Mucosa of gallbladder (tissue), 1 donor: ENCODE measurements around the gene FIG4. TPM values are rescaled to one million over a fixed set of nuclear protein-coding genes. Genes with fewer than 3 reads are reported as not detected.
"Not testable (repeated sequence)": the region's sequence is repeated elsewhere in the genome, so short reads cannot be mapped to it uniquely, and the experiment has no call there.

Experiments used
- DNase-seq: peaks from one replicate; pipeline ENCODE4 v3.0.0-alpha.2; 2020; ENCODE audit warnings: low spot score
- total RNA-seq: library from RNA; stranded (reverse); gene quantifications from one replicate; pipeline ENCODE4 v1.2.1, GENCODE V29; 2021
- donor health status: DM: no; HTN: no; CAD: no.

The FIG4 gene
- total RNA-seq, 1 donor from 2014 or later = 19.7 TPM

DNA sequence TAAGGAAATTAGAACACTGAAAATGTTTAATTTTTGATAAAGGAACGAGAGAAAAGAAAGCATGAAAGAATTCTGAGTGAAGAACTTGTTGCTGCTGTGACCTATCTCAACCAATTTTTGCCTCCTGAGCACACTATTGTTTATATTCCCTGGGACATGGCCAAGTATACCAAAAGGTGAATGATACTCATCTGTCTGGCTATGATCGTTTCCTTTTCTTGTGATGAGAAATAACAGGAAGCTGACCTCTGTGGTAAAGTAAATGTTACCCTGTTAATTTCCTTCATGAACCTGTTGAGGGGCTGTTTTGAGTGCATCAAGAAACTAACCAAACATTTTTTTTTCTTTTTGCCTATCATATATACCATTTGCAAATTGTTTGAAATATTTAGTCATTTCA lies 69.1 kb downstream of the FIG4 start:
- DNase-seq = no peak

GRCh38 chr6:109762166-109762565 lies 71.1 kb downstream of the FIG4 start:
- DNase-seq = no peak

GRCh38 chr6:109762769-109763441 lies 71.8 kb downstream of the FIG4 start:
- DNase-seq = no peak

DNA sequence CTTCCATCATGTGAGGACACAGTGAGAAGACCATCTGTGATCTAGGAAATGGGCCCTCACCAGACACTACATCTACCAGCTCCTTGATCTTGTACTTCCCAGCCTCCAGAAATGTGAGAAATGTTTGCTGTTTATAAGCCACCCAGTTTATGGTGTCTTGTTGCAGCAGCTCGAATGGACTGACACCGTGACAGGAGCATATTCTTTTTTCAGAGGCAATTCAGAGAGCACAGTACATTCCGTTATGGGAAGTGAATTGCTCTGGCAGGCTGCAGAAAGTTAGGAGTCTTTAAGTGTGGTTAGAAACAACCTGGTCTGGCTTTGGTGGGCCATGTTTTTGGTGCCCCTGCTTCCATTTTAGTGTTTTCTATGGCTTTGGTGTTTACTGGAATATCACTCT lies 75.1 kb downstream of the FIG4 start:
- DNase-seq = no peak

- no peak for DNase-seq
Observed at GRCh38 chr6:109767961-109768360, 76.9 kb downstream of the FIG4 start.

- DNase-seq = no peak
Observed at GRCh38 chr6:109768485-109768884, 77.4 kb downstream of the FIG4 start.

GRCh38 chr6:109769213-109769612 lies 78.1 kb downstream of the FIG4 start:
- no peak for DNase-seq

- no peak for DNase-seq
Observed at GRCh38 chr6:109770047-109770446, 79.0 kb downstream of the FIG4 start.

DNA sequence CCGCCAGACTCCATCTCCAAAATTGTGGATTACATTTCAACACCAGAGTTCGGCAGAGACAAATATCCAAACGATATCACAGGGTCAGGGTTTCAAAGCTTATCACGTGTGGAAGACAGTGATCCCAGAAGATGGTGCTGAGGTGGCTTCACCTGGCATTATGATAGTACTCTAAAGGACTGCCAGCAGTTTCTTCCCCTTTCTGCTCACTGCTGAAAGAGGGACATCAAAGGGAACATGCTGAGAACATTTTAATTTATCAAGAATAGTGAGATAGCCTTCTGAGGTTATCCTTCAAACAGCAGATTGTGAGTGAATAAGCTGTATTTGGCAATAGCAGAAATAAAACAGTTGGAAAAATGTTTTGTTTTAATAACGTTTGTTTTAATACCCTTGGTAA lies 79.7 kb downstream of the FIG4 start:
- DNase-seq = no peak

DNA sequence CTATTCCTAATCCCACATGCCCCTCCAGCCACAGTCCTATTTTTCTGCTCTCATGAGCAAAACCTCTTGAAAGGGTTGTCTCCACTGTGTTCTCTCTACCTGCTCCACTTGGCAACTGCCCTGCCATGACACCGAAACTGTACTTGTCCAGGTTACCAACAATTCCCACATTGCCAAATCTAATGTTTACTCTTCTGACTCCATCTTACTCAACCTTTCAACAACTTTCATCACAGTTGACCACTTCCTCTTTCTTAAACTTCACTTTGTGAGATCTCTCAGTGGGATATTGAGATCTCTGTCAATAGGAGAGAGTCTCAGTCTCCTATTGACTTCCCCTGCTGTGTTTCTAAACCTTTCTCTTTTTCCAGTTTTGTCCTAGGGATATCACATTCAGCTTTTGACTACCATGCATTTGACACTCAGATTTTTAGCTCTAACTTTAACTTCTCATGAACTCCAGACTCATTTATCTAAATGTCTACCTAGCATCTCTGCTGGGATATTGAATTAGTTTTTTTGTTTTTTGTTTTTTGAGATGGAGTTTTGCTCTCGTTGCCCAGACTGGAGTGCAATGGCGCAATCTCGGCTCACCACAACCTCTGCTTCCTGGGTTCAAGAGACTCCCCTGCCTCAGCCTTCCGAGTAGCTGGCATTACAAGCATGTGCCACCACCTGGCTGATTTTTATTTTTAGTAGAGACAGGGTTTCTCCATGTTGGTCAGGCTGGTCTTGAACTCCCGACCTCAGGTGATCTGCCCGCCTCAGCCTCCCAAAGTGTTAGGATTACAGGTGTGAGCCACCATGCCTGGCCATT lies 81.1 kb downstream of the FIG4 start:
- not testable (repeated sequence) for DNase-seq

GRCh38 chr6:109772883-109773431 lies 81.9 kb downstream of the FIG4 start:
- DNase-seq = peak; percentile 48

DNA sequence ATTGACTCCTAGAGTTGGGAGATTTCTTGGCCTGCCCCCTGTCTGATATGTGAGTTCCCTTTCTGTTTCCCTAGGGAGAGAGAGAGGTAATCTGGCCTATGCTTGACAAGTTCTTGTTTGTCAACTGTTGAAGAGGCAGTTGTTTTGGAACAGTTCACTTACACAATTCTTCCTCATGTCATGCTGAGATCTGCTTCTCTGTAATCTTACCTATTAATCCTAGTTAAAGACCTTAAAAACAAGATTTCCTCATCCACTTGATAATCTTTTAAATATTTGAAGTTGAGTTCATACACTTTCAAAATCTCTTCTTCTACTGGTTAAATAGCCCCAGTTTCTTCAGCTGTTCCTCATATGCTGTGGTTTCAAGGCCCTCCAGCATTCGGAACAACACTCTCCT lies 89.9 kb downstream of the FIG4 start:
- DNase-seq = no peak

DNA sequence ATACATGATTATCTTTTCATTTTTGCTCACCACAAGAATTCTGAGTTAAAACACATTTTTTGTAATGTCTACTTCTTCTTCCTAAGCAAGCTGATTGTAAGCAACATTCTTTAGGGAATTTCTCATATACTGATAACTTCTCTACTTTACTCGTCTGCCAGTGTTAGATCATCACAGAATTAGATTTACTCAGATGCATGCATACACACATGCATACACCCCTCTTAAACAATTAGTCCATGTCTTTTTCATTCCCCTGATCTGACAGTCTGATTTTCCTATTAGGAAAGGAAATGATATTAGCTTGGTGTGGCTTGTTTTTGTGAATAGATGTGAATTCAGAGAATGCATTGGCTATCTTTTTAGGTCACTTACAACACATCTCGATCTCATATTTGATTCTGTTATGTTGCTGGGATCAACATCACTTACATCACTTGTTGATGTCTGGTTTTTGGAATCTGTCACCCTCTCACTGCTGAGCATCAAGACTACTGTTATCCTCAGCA lies 91.4 kb downstream of the FIG4 start:
- no peak for DNase-seq

DNA sequence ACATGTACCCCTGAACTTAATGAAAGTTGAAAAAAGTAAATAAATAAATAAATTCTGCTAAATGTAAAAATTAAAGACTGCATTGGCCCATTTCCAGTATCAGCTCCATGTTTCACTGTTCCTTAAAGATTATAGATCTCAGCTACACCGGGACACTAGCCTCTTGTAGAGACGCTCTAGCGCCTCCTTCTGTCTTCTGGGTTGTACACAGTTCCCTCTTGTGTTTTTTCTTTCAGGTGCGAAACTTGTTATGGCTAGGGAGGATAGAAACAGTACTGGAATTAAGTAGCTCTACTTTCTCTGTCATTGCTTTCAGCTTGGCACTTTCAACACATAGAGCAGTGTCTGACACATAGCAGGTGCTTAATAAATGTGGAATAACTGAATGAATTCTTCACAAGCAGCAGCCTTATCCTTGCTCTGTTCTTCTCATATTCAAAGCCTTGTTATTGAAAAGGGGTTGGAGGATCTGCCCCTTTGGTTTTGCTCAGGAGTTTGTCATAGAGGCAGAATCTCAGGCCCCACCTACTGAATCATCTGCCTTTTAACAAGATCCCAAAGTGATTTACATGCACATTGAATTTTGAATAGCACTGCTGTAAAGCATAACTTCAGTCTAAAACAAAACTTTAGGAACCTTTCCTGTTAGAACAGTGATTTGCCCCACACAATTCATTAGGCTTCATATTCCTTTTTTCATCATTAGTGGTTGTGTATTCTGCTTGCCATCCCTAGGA lies 92.3 kb downstream of the FIG4 start:
- peak; percentile 29 for DNase-seq

- DNase-seq = no peak
Observed at GRCh38 chr6:109787312-109787711, 96.2 kb downstream of the FIG4 start.

DNA sequence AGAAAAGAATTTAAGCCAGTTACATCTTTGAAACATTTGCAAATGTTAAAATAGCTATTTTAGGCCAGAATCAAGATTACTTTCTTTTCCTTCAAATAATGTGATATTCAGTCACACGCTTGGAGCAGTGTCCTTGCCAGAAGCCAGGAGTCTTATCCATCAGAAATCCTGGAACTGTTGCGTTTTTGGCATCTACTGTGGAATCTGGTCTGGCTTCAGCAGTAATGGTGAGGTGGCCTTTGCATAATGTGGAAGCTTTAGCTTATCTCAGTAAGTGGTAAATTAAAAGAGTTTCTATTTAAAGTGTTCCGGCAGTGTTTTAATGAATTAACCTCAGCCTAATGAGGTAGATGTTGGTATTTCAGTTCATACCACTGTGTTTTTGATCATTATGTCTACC lies 97.6 kb downstream of the FIG4 start:
- no peak for DNase-seq

DNA sequence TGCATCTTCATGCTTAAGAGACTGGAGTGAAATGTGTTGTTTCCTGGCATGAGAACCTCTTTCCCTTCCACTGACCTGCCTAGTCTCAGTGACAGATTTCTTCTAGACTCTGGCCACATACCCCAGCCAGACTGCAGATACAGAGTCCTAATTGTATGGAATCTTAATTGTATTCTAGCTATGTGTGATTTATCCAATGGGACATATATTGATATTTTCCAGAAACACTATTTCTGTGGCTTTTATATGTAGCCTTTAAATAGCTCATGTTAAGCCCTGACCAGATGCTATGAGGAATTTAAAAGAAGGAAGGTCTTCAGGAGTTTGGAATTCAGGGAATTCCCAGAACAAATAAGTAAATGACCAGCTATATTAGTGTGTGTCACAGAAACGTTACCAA lies 99.0 kb downstream of the FIG4 start:
- no peak for DNase-seq

GRCh38 chr6:109791301-109791700 lies 100.2 kb downstream of the FIG4 start:
- no peak for DNase-seq

- DNase-seq = no peak
Observed at GRCh38 chr6:109793021-109793420, 101.9 kb downstream of the FIG4 start.

DNA sequence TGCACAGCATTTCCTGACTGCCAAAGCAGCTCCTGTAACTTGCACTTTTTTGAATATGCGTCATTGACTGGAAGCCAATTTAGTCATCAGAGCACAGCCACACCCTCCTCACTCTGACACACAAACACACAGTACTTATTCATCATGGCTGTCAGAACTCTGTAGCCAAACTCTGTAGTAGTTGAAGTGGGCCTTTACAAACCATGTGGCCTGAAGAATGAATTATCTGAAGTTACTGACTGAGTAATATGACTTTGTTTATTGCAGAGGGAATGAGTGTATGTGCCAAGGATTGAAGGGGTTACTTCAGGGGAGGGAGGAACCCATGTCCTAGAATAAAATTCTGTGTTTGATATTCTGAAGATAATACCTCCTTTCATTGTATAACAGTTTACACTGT lies 102.7 kb downstream of the FIG4 start:
- peak; percentile 38 for DNase-seq

DNA sequence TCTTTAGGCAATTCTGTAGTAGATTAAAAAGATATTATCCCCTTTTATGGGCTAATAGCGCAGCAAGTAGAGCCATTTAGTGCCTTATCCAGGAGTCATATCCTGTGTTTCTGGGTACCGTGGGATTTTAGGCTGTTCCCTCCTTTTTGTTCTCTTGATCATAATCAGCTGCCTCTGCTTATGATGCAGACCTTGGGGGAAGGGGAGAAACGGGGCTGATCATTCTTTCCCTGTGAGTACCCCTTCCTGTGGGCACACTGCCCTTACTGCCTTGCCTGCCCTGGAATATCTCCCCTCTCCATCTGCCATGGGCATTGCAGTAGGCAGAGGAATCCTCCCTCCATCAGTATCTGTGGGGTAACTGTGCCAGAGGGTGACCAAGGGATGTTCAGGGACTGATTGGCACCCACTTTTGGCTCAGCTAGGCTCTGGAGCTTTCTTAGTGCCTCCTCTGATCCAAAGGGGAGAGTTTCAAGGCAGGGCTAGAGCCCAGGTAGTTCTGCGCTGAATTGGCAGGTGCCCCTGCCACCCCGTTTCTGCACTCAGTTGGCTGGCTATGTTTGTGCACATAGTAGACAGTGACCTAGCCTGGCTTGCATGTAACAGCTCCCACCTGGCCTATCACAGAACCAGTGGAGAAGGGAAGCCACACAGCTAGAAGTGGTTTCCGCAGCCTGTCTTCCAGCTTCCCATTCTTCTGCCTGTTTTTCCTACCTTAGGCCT lies 103.3 kb downstream of the FIG4 start:
- DNase-seq = no peak
